Osteoblast (primary cell): ENCODE results near the gene SASH3. TPM values are rescaled to one million over a fixed set of nuclear protein-coding genes. Genes with fewer than 3 reads are reported as not detected.

ENCODE experiments used
- DNase-seq: peaks from one replicate; pipeline ENCODE4 v3.0.0; 2011; ENCODE audit warnings: low spot score, mixed read lengths; ENCODE audit not compliant: insufficient read length; ENCODE audit errors: missing footprints
- H2AFZ ChIP-seq: 2 replicates; pipeline ENCODE4 v1.6.0; 2011; ENCODE audit warnings: mild to moderate bottlenecking, low read length
- H3K27ac ChIP-seq: 2 replicates; pipeline ENCODE4 v1.5.1; 2011; ENCODE audit warnings: mild to moderate bottlenecking, low read depth, low read length, moderate library complexity
- H3K27me3 ChIP-seq: 2 replicates; pipeline ENCODE4 v1.6.0; 2012; ENCODE audit warnings: mild to moderate bottlenecking, control low read depth, inconsistent platforms, low read length, moderate library complexity; ENCODE audit not compliant: insufficient read depth
- H3K36me3 ChIP-seq: 2 replicates; pipeline ENCODE4 v1.5.1; 2011; ENCODE audit warnings: mild to moderate bottlenecking, low read length, control low read depth, moderate library complexity; ENCODE audit not compliant: insufficient read depth
- H3K4me1 ChIP-seq: 2 replicates; pipeline ENCODE4 v1.5.1; 2011; ENCODE audit warnings: mild to moderate bottlenecking, low read length, control low read depth, moderate library complexity; ENCODE audit not compliant: insufficient read depth
- H3K4me2 ChIP-seq: 2 replicates; pipeline ENCODE4 v1.6.0; 2011; ENCODE audit warnings: mild to moderate bottlenecking, low read length; ENCODE audit not compliant: insufficient read depth
- H3K4me3 ChIP-seq: fragments of 200-600 bp; sonication (generic); 3 replicates; pipeline ENCODE4 v1.5.1; 2012; ENCODE audit warnings: mild to moderate bottlenecking, low read length, inconsistent platforms; ENCODE audit not compliant: insufficient read depth
- H3K79me2 ChIP-seq: 2 replicates; pipeline ENCODE4 v1.6.0; 2012; ENCODE audit warnings: mild to moderate bottlenecking, low read length, control low read depth, inconsistent platforms; ENCODE audit not compliant: insufficient read depth
- H3K9me3 ChIP-seq: 2 replicates; pipeline ENCODE4 v1.5.1; 2011; ENCODE audit warnings: low read depth, low read length, control low read depth
- H4K20me1 ChIP-seq: 2 replicates; pipeline ENCODE4 v1.6.0; 2012; ENCODE audit warnings: mild to moderate bottlenecking, low read length, control low read depth; ENCODE audit not compliant: insufficient read depth
- CTCF ChIP-seq: IDR thresholded peaks from 2 replicates; pipeline ENCODE4 v1.5.1; 2011; ENCODE audit warnings: mild to moderate bottlenecking, low read depth, low read length, moderate library complexity; ENCODE audit errors: extremely low read depth
- total RNA-seq: library from RNA; depleted of rRNA; stranded (reverse); fragments of >200 nt; gene quantifications from 2 replicates; pipeline ENCODE4 v1.2.3, GENCODE V29; 2012

The SASH3 gene
- total RNA-seq, 1 donor = not detected

GRCh38 chrX:129746557-129747470, 32.9 kb upstream of the SASH3 start:
- Histone ChIP-seq H3K9me3 (no peaks in the 10 kb centered on the region), H3K4me1 (peaks cover 8% of the 10 kb centered on the region), H3K4me3 (no peak overlapping the region), H4K20me1 (no peaks in the 10 kb centered on the region), H3K79me2 (no peaks in the 10 kb centered on the region), H2AFZ (no peak overlapping the region), H3K36me3 (no peaks in the 10 kb centered on the region), H3K4me2 (no peak overlapping the region), H3K27ac (no peak overlapping the region), H3K27me3 (no peaks in the 10 kb centered on the region)
- DNase-seq = no peak
- no peak for TF ChIP-seq CTCF

- H3K4me2 ChIP-seq = no peak overlapping the region
- peak; percentile 59 for DNase-seq
- peak overlapping the region; percentile 70 for H3K27ac ChIP-seq
- no peaks in the 10 kb centered on the region for H3K27me3 ChIP-seq
- TF ChIP-seq CTCF = no peak
- H2AFZ ChIP-seq = no peak overlapping the region
- no peak overlapping the region for H3K4me3 ChIP-seq
- H3K9me3 ChIP-seq = no peaks in the 10 kb centered on the region
- H4K20me1 ChIP-seq = no peaks in the 10 kb centered on the region
- H3K36me3 ChIP-seq = no peaks in the 10 kb centered on the region
- H3K4me1 ChIP-seq = peaks cover 8% of the 10 kb centered on the region
- no peaks in the 10 kb centered on the region for H3K79me2 ChIP-seq
These were observed 32.2 kb upstream of the SASH3 start for GRCh38 chrX:129747533-129747932.

- no peak for TF ChIP-seq CTCF
- Histone ChIP-seq H2AFZ (no peak overlapping the region), H3K9me3 (no peaks in the 10 kb centered on the region), H3K27me3 (no peaks in the 10 kb centered on the region), H4K20me1 (no peaks in the 10 kb centered on the region), H3K4me1 (peaks cover 8% of the 10 kb centered on the region), H3K36me3 (no peaks in the 10 kb centered on the region), H3K27ac (peak overlapping the region; percentile 76), H3K79me2 (no peaks in the 10 kb centered on the region), H3K4me3 (no peak overlapping the region), H3K4me2 (no peak overlapping the region)
- peak; percentile 90 for DNase-seq
These were observed 31.4 kb upstream of the SASH3 start for GRCh38 chrX:129748305-129748704.

GRCh38 chrX:129749069-129749468, 30.7 kb upstream of the SASH3 start:
- TF ChIP-seq CTCF = no peak
- Histone ChIP-seq H3K4me3 (no peak overlapping the region), H2AFZ (no peak overlapping the region), H3K27me3 (no peaks in the 10 kb centered on the region), H3K79me2 (no peaks in the 10 kb centered on the region), H3K4me1 (peaks cover 8% of the 10 kb centered on the region), H3K36me3 (no peaks in the 10 kb centered on the region), H3K4me2 (no peak overlapping the region), H4K20me1 (no peaks in the 10 kb centered on the region), H3K27ac (peak overlapping the region; percentile 76), H3K9me3 (no peaks in the 10 kb centered on the region)
- no peak for DNase-seq
